GM19324 (cell line): Measurements from ENCODE around the gene RAPH1.
"Not testable (repeated sequence)": the region's sequence is repeated elsewhere in the genome, so short reads cannot be mapped to it uniquely, and the experiment has no call there.

Experiments used
- ATAC-seq: cut with Tn5 transposase; IDR thresholded peaks from one replicate; pipeline ENCODE4 v1.9.1; 2021; ENCODE audit warnings: mild to moderate bottlenecking, moderate library complexity; ENCODE audit not compliant: unreplicated experiment, low FRiP score

Gene RAPH1

DNA sequence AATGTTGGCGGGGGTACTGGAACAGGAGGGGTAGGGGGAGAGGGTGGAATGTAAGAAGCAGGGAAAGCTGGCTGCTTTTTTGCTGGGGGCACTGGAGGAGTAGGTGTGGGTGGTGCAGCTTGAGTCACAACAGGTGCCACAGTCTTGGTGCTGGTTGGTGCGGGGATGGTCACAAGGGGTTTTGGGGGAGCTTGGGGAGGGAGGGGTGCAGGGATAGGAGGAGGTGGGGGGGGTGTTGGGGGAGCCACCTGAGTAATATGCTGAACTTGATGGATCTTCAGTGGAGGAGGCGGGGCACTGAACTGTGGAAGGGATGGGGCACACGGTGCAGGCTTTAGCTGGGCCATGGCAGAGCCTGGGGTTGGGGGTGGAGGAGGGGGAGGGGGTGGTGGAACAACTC lies 94.4 kb downstream of the RAPH1 start:
- ATAC-seq = no peak

DNA sequence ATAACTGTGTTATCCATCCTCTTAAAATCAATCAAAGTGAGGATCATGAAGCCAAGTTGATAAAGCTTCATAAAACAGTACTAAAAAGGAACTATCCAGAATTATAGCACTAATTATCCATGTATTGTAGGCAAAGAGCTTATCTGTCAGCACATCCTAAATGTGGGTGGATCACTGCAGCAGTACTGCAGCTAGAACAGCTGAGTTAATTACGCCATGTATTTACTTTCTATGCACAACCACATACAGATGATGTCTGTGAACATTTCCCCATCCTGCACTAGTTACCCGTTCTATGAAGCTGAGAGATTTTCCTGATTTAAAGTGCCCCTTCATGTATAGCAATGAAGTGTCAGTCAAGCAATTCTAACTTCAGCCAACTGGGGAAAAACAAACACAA lies 96.6 kb downstream of the RAPH1 start:
- no peak for ATAC-seq

DNA sequence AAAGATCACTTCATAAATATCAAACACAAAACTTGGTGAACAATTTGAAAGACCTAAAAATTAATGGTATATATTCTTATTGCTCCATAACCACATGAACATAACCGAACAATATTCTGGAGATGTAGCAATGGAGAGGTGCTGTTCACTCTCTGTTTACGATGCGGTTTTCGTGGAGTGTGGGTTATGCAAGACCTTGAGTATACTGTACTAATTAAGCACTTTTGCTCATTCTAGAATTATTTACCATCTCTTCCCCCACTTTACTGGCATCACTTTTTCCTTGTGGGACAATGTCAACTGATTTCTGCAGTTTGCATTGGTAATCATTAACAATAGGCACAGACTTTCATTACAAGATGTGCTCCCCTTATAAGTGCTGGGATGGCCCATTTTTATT lies 97.6 kb downstream of the RAPH1 start:
- no peak for ATAC-seq

DNA sequence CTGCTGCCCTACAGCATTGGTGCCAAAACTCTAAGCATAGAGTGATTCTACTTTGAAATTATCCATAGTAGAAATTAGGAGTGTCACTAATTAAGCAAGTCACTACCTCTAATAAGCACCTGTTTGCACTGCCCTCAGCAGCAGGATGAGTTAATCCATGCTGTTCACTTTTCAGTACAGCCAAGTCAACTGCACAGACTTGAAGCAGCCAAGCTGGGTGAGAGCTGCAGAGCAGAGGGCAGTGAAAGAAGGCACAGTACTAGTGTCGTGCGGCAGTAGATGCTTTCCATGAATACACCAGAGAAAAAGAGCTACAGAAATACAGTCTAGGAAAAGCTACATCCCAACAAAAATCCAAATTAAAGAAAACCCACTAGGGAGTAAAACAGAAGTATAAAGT lies 98.6 kb downstream of the RAPH1 start:
- ATAC-seq = no peak

DNA sequence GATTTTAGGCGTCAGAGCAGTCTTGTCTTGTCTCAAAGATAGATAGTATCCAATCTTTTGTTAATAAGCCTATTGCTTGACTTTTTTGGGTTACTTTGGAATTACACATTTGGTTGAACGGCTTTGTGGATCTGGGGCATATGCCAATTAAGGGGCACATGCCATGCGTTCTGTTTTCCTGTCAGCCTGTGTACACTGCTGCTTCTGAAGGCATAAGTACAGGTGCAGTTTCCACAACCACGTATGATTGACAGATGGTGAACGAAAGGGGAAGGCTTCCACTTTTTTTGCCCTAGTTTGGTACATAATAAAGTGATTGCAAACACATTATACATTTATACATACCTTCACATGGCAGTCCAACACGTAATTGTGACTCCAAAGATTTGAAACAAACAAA lies 102.3 kb downstream of the RAPH1 start:
- no peak for ATAC-seq

DNA sequence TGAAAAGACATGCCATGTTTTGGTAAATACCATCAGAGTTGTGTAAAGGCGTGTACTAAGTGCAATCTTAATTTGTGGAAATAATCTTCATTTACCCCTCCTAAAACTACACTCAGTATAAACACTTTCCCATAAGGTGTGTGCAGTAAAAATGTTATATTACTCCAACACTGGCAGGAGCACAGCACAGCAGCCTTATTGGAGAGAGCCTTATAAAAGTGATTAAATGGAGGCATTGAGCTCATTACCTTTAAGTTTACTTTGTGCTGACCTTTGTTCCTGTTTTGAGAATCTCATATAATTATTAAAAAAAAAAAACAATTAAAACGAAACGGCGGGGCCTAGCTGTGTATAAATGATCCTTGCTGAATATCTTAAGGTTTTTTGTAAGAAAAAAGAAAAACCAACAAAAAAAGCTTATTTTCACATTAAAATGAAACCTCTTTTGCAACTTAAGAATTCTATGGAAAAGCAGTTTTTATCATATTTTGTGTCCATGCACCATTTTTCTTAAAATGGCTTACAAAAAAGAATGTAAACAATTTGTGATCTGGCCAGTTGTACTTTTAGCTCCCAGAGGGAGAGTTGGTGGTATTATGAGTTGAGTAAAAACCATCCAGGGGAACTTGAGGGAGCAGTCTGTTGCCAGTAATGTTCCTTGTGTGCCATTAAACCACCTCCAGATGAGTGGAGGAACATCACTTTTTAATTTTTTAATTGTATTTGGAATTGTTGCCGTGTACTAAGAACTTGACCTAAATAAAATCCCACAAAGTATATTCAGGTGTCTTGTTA lies 103.5 kb downstream of the RAPH1 start:
- ATAC-seq = no peak

DNA sequence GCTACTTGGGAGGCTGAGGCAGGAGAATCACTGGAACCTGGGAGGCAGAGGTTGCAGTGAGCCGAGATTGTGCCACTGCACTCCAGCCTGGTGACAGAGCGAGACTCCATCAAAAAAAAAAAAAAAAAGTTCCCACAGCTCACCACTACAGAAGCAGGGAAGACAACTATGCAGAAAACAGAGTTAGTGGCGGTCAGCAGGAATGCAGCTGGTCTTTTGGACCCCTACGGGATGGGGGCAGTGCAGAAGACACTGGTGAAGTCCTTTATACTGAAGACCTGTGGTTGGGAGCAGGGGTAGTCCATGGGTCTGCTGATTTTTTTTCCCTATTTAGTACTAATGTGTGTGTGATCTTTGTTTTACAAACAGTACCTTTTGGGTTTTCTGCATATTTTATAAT lies 105.5 kb downstream of the RAPH1 start:
- ATAC-seq = not testable (repeated sequence)

DNA sequence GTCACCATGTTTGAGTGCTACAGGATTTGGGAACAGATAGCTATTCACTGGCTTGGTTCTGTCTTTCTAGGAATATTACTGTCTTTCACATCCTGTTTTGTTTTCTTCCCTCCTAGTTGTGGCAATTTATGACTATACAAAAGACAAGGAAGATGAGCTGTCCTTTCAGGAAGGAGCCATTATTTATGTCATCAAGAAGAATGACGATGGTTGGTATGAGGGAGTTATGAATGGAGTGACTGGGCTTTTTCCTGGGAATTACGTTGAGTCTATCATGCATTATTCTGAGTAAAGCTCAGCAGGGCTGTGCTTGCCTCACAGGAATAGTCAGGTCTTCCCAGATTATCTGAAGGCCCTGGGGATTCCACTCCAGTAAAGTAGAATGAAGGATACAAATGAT lies 108.0 kb downstream of the RAPH1 start:
- no peak for ATAC-seq

DNA sequence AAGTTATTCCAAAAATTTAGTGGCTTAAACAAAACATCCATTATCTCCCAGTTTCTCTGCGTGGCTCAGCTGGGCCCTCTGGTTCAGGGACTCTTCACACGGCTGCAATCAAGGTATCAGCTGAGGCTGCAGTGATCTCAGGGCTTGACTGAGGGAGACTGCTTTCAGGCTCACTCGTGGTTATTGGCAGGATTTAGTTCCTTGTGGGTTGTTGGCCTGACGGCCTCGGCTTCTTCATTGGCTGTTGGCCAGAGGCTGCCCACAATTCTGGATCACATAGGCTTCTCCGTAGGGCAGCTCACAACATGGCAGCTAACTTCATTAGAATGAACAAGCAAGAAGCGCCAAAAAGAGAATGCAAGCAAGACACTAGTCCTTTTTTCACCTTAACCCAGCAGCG lies 116.8 kb downstream of the RAPH1 start:
- no peak for ATAC-seq

DNA sequence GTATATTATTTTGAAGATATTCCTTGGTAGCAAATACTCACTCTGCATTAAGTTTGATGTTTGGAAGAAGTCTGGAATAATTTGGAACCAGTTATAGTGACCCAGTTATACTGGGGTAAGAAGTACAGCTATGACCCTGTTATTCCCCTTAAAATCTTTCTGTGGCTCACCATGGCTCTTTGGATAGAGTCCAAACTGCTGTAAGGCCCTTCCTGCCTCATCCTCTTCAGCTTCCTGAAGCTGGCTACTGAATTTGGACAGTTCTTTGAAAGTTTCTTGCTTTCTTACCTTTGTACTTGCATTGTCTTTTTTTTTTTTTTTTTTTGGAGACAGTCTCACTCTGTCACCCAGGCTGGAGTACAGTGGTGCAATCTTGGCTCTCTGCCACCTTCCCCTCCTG lies 121.3 kb downstream of the RAPH1 start:
- ATAC-seq = no peak

DNA sequence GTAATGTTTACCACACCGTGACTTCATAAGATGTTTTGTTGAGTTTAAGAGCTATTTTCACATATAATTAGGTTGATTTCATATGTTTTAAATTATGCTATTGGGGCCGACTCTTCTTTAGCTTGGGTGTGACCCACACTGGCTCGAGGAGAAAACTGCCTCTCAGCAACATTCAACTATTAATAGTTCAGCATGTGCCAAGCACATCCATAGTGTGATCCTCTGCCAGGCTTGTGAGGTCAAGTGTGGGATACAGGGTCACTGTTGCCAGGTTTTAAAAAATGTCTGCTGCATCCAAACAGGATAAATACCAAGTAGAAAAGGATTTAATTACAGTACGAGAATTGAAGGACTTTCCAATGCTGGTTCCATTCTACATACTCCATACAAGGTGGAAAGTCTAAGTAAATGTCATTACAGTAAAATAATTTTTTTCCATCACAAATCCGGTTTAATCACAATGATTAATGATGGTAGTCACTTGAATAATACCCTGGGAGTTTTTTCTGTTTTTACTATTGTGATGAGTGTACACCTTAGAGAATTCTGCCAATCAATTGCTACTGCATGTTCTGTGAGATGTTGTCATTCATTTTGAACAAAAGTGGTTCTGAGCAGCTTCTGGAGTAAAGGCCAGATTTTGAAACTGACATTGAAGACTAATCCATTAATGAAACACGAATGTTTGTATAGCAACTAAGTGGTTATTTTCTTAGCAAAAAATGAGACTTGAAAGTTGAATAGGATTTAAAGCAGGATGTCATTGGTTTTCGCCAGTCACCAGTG lies 122.4 kb downstream of the RAPH1 start:
- ATAC-seq = no peak

DNA sequence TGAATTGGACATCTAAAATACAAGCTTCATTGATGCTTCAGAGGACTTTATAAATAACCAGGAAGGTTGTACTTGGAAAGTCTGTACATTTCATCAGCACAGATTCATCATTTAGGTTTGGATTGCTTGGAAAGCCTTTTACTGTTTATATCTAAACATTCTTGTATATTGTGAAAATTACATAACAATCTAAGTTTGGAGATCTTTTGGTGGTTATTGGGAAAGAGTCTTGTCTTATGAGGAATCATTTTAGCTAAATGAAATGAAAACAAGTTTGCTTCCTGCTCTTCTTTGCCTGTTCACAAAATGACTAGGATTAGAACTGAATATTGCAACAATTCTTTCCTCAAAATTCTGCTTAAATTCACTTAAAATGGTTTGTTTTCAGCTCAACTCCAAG lies 127.6 kb downstream of the RAPH1 start:
- no peak for ATAC-seq

DNA sequence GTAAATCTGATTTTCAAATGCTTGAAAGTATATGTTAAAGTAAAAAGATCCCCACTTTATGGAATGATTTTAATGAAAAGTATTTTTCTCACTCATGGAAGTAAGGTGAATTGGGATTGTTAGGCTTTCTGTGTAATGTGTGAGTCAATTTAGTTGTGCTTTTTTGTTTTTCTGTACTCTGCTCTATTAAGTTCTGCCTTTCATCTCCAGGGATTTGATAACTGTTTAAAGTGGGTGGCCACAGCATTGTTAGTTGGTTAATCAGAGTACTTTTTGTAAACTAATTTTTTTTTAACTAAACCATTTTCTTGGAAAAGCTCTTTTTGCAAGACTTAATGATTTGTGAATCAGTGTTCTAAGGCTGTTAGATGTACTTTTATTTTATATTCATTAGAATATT lies 130.1 kb downstream of the RAPH1 start:
- ATAC-seq = no peak

DNA sequence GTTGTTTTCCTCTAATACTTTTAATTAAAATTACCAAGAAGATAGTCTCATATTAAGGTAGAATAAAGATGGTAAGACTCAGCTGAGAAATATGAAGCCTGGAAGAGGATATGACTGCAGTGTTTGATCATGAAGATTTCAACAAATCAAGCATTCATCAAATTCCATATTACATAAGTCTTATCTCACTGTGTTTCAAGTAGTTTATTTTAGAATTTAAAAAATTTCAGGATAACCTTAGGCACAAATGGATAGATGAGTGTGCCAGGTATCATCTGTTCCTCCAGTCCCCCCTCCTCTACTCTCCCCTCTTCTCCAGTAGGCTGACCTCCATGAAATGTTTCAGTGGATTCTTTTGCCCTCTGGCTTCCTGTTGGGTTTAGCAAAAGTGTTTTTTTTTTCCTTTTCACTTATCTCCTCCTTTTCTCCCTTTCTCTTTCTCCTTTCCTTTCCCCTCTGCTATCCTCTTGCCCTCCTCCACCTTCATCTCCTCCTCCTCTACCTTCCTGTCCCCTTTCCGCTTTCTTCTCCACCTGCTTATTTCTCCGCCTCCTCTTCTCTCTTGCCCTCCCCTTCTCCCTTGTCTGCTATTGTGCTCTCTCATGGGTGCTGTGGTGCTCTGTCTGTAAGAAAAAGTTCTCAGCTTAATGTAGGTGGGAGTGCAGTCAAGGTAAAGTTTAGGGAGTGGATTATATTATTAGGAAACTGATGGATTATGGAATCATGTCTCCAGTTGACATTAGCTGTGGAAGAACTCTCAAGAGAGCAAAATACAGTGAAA lies 134.1 kb downstream of the RAPH1 start:
- no peak for ATAC-seq

DNA sequence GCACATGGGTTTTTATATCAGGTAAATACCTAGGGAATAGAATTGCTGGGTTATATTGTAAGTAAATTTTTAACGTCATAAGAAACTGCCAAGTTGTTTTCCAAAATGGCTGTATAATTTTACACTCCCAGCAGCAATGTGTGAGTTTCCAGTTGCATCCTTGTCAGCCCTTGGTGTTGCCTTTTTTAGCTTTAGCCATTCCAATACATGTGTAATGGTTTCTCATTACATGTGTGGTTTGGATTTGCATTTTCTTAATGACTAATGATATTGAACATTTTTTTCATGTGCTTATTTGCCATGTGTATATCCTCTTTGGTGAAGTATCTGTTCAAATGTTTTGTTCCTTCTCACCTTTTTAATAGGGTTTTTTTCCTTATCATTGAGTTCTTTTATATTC lies 136.1 kb downstream of the RAPH1 start:
- ATAC-seq = no peak

DNA sequence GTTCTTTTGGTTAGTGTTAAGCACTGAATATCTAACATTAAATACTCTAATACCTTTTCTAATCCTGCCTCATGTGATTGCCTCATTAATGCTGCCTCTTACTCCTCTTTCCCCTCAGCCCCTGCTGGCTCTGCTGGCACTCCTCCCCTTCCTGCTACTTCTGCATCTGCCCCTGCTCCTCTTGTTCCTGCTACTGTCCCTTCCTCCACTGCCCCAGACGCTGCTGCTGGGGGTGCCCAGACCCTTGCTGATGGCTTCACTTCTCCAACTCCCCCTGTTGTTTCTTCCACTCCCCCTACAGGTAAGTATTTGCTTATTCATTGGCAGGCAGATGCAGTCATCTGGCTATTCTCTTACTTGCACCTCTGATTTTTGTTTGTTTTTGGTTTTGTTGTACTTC lies 138.4 kb downstream of the RAPH1 start:
- no peak for ATAC-seq

DNA sequence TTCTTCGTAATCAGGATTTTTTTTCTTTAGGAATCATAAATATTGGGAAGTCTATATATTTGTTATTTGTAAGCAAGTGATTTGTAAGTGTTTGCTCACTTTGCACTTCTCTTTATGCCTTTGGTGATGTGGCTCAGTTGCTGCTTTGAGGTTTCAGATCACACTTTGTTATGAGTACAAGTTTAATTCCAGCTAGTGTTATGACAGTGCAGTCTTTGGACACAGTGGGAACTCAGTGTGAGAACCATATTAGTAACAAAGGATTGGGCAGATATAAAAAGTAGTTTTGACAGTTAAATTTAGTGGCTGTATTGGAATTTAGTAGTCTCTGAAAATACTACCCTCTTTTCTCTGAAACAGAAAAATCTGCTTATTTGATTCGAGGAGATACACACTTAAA lies 139.2 kb downstream of the RAPH1 start:
- ATAC-seq = no peak

DNA sequence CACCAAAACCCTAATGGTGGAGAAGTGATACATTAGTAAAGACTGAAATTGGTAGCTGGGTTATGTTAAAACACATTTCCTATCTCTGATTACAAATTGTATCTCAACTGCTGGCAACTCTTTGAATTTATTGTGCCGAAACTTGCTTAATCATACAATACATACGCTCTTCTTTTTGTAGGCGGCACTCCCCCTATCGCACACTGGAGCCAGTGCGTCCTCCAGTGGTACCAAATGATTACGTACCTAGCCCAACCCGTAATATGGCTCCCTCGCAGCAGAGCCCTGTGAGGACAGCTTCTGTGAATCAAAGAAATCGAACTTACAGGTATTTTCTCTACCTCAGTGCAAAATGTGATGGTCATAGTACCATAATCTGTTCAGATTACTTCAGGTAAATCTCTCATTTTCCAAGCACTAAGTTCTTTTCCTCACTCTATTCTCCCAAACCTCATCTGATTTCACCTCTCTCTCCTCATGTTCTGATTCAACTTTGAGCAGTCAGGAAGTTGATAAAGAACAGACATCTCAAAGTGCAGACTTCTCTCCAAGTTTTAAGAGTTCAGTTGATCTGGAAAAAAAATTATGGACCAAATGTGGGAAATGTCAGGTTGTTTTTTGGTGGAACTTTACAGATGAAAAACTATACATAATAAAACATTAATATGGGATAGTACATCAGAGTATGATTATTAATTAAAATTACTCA lies 140.4 kb downstream of the RAPH1 start:
- no peak for ATAC-seq

DNA sequence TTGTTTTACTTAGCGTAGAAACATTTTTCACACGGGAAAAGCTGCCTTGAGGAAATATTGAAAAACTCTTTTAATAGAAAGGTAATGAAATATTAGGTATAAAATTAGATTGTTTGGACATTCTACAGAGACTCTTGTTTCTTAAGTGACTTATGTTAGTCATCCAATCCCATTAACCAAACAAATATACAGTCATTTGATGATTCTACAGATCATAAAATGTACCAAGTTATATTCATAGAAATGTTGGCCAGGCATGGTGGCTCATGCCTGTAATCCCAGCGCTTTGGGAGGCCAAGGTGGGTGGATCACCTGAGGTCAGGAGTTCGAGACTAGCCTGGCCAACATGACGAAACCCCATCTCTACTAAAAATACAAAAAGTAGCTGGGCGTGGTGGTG lies 146.9 kb downstream of the RAPH1 start:
- not testable (repeated sequence) for ATAC-seq

DNA sequence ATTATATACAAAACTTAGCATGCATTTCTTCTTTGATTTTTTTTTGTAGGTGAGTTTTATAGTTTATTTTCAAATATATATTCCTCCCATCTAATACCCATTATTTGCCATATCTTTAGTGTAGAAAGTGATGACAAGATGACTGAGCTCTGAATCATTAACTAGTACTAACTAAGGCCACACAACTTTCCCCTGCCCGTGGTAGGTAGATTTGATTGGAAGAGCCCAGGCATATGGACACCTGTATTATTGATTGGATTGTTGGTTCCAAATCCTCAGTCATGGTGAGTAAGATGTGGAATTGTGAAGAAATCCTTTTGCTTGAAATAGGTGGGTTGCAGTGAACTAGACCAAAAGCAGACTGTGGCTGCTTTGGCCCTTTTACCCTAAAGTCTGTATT lies 152.1 kb downstream of the RAPH1 start:
- ATAC-seq = no peak

DNA sequence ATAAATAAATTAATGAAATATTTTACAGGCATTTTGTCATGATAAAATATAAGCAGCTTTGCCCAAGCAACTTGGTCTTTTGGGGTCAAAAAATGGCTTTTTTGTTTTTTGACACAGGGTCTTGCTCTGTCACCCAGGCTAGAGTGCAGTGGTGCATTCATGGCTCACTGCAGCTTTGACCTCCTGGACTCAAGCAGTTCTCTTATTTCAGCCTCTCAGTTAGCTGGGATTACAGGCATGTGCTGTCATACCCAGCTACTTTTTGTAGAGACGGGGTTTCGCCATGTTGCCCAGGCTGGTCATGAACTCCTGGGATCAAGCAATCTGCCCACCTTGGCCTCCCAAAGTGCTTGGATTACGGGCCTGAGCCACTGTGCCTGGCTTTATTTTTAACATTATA lies 155.9 kb downstream of the RAPH1 start:
- no peak for ATAC-seq
